MG63 (cell line): Measurements from ENCODE around the gene DENND2D. TPM values are rescaled to one million over a fixed set of nuclear protein-coding genes. Genes with fewer than 3 reads are reported as not detected.
A peak's percentile ranks its signal among the peaks of the same experiment; 100 is the strongest.

ENCODE experiments used
- DNase-seq: peaks from one replicate; pipeline ENCODE4 v3.0.0-alpha.2; 2020
- H3K27me3 ChIP-seq: fragments of 250-450 bp; sonication (Bioruptor Pico); 2 replicates; pipeline ENCODE4 v1.5.1; 2020; ENCODE audit warnings: mild to moderate bottlenecking, moderate library complexity
- H3K36me3 ChIP-seq: fragments of 250-450 bp; sonication (Bioruptor Pico); 2 replicates; pipeline ENCODE4 v1.5.1; 2020; ENCODE audit warnings: mild to moderate bottlenecking, moderate library complexity
- H3K4me3 ChIP-seq: fragments of 250-450 bp; sonication (Bioruptor Pico); 2 replicates; pipeline ENCODE4 v1.5.1; 2020; ENCODE audit warnings: mild to moderate bottlenecking, moderate library complexity
- H3K9me3 ChIP-seq: fragments of 250-450 bp; sonication (Bioruptor Pico); 2 replicates; pipeline ENCODE4 v1.5.1; 2020; ENCODE audit warnings: mild to moderate bottlenecking, moderate library complexity
- total RNA-seq: library from RNA; depleted of rRNA; stranded (reverse); fragments of >200 nt; shearing (Covaris generic); gene quantifications from 2 replicates; pipeline ENCODE4 v1.2.3, GENCODE V29; 2014; ENCODE audit warnings: low replicate concordance; rRNA removed

The DENND2D gene
- 2.6 and 4.7 TPM in 2 replicates for total RNA-seq

GRCh38 chr1:111199881-111200801 is at the start of gene DENND2D:
DENND2D (minus strand) TSS chr1:111200646; CDS start chr1:111200459, 187 bp downstream.
- no peaks in the 10 kb centered on the region for H3K36me3 ChIP-seq
- H3K9me3 ChIP-seq = no peaks in the 10 kb centered on the region
- no peak for DNase-seq
- no peak within 1 kb of the TSS for H3K4me3 ChIP-seq
- peaks cover 6% of the 10 kb centered on the region; the same call in 1 of the 2 replicates for H3K27me3 ChIP-seq

- DNase-seq = no peak
- Histone ChIP-seq H3K36me3 (no peaks in the 10 kb centered on the region), H3K27me3 (peaks cover 4% of the 10 kb centered on the region; the same call in 1 of the 2 replicates), H3K9me3 (no peaks in the 10 kb centered on the region), H3K4me3 (no peak overlapping the region)
Measured at GRCh38 chr1:111249960-111250359, 49.5 kb upstream of the DENND2D start.

- H3K4me3 ChIP-seq = no peak overlapping the region
- H3K36me3 ChIP-seq = no peaks in the 10 kb centered on the region
- no peaks in the 10 kb centered on the region for H3K9me3 ChIP-seq
- H3K27me3 ChIP-seq = peaks cover 4% of the 10 kb centered on the region; the same call in 1 of the 2 replicates
- DNase-seq = no peak
Measured at GRCh38 chr1:111247125-111247838, 46.8 kb upstream of the DENND2D start.

GRCh38 chr1:111242805-111243523 is 42.5 kb upstream of the DENND2D start:
- Histone ChIP-seq H3K36me3 (no peaks in the 10 kb centered on the region), H3K9me3 (no peaks in the 10 kb centered on the region), H3K27me3 (no peaks in the 10 kb centered on the region), H3K4me3 (no peak overlapping the region)
- DNase-seq = peak; percentile 74

- DNase-seq = no peak
- H3K27me3 ChIP-seq = no peaks in the 10 kb centered on the region
- no peaks in the 10 kb centered on the region for H3K36me3 ChIP-seq
- no peak overlapping the region for H3K4me3 ChIP-seq
- H3K9me3 ChIP-seq = no peaks in the 10 kb centered on the region
Measured at GRCh38 chr1:111241797-111242196, 41.4 kb upstream of the DENND2D start.

GRCh38 chr1:111238056-111238795 is 37.8 kb upstream of the DENND2D start:
- DNase-seq = no peak
- no peak overlapping the region for H3K4me3 ChIP-seq
- H3K9me3 ChIP-seq = no peaks in the 10 kb centered on the region
- no peaks in the 10 kb centered on the region for H3K36me3 ChIP-seq
- no peaks in the 10 kb centered on the region for H3K27me3 ChIP-seq

- DNase-seq = no peak
- H3K9me3 ChIP-seq = no peaks in the 10 kb centered on the region
Measured at GRCh38 chr1:111236806-111237205, 36.4 kb upstream of the DENND2D start.

GRCh38 chr1:111236379-111236778 is 35.9 kb upstream of the DENND2D start:
- Histone ChIP-seq H3K27me3 (no peaks in the 10 kb centered on the region), H3K4me3 (no peak overlapping the region), H3K36me3 (no peaks in the 10 kb centered on the region), H3K9me3 (no peaks in the 10 kb centered on the region)
- DNase-seq = no peak

More at GRCh38 chr1:111236806-111237205, 36.4 kb upstream of the DENND2D start:
- Histone ChIP-seq H3K36me3 (no peaks in the 10 kb centered on the region), H3K27me3 (no peaks in the 10 kb centered on the region), H3K4me3 (no peak overlapping the region)

GRCh38 chr1:111234866-111235265 is 34.4 kb upstream of the DENND2D start:
- H3K36me3 ChIP-seq = no peaks in the 10 kb centered on the region
- H3K9me3 ChIP-seq = no peaks in the 10 kb centered on the region
- no peaks in the 10 kb centered on the region for H3K27me3 ChIP-seq
- no peak overlapping the region for H3K4me3 ChIP-seq
- no peak for DNase-seq

- H3K9me3 ChIP-seq = no peaks in the 10 kb centered on the region
- no peak overlapping the region for H3K4me3 ChIP-seq
- H3K27me3 ChIP-seq = no peaks in the 10 kb centered on the region
- H3K36me3 ChIP-seq = no peaks in the 10 kb centered on the region
- DNase-seq = peak; percentile 45
Measured at GRCh38 chr1:111234258-111234657, 33.8 kb upstream of the DENND2D start.

- H3K36me3 ChIP-seq = no peaks in the 10 kb centered on the region
- H3K9me3 ChIP-seq = no peaks in the 10 kb centered on the region
- H3K27me3 ChIP-seq = no peaks in the 10 kb centered on the region
- DNase-seq = no peak
- no peak overlapping the region for H3K4me3 ChIP-seq
Measured at GRCh38 chr1:111232134-111232533, 31.7 kb upstream of the DENND2D start.

- Histone ChIP-seq H3K9me3 (no peaks in the 10 kb centered on the region), H3K27me3 (no peaks in the 10 kb centered on the region), H3K36me3 (no peaks in the 10 kb centered on the region), H3K4me3 (no peak overlapping the region)
- no peak for DNase-seq
Measured at GRCh38 chr1:111228748-111229126, 28.3 kb upstream of the DENND2D start.

GRCh38 chr1:111227851-111228747 is 27.7 kb upstream of the DENND2D start:
- peak; percentile 88 for DNase-seq
- H3K9me3 ChIP-seq = no peaks in the 10 kb centered on the region
- no peak overlapping the region for H3K4me3 ChIP-seq
- H3K27me3 ChIP-seq = no peaks in the 10 kb centered on the region
- H3K36me3 ChIP-seq = no peaks in the 10 kb centered on the region

- Histone ChIP-seq H3K9me3 (no peaks in the 10 kb centered on the region), H3K27me3 (no peaks in the 10 kb centered on the region), H3K4me3 (no peak within 1 kb of the TSS), H3K36me3 (no peaks in the 10 kb centered on the region)
- DNase-seq = peak; percentile 44
Measured at GRCh38 chr1:111227434-111227833, 27.0 kb upstream of the DENND2D start, which contains the start of gene CHI3L2. CHI3L2 (plus strand) TSS chr1:111227713; CDS start chr1:111227730, 17 bp downstream.

GRCh38 chr1:111225717-111226400 is 25.4 kb upstream of the DENND2D start:
- no peak overlapping the region for H3K4me3 ChIP-seq
- DNase-seq = no peak

More at GRCh38 chr1:111225717-111226400, 25.4 kb upstream of the DENND2D start:
- no peaks in the 10 kb centered on the region for H3K9me3 ChIP-seq
- no peaks in the 10 kb centered on the region for H3K27me3 ChIP-seq
- H3K36me3 ChIP-seq = no peaks in the 10 kb centered on the region
